ENCODE data around the gene SEC14L1. TPM values are rescaled to one million over a fixed set of nuclear protein-coding genes. Genes with fewer than 3 reads are reported as not detected.
A peak's percentile ranks its signal among the peaks of the same experiment; 100 is the strongest.

The SEC14L1 gene
- total RNA-seq, 1 experiment from 2014 or later: 81.0 TPM

GRCh38 chr17:77145224-77145611 is 4.4 kb downstream of the SEC14L1 start (continued):
- TF ChIP-seq TCF7 (CRISPR knock-in tag; IDR thresholded peaks at IDR 0.05; ENCODE audit: low read depth) (no peak), ERG (CRISPR knock-in tag; IDR thresholded peaks at IDR 0.05) (no peak), ZNF263 (CRISPR knock-in tag; IDR thresholded peaks at IDR 0.05; ENCODE audit: low read depth) (no peak), OVOL2 (CRISPR knock-in tag; IDR thresholded peaks at IDR 0.05; ENCODE audit: borderline replicate concordance) (no peak), ATF2 (CRISPR knock-in tag; IDR thresholded peaks at IDR 0.05; ENCODE audit: borderline replicate concordance, low read depth) (no peak), NR2C2 (CRISPR knock-in tag; IDR thresholded peaks at IDR 0.05) (no peak), RORB (CRISPR knock-in tag; IDR thresholded peaks at IDR 0.05) (no peak), CREM (CRISPR knock-in tag; IDR thresholded peaks at IDR 0.05) (no peak)
- TF ChIP-seq, protein P1, sequence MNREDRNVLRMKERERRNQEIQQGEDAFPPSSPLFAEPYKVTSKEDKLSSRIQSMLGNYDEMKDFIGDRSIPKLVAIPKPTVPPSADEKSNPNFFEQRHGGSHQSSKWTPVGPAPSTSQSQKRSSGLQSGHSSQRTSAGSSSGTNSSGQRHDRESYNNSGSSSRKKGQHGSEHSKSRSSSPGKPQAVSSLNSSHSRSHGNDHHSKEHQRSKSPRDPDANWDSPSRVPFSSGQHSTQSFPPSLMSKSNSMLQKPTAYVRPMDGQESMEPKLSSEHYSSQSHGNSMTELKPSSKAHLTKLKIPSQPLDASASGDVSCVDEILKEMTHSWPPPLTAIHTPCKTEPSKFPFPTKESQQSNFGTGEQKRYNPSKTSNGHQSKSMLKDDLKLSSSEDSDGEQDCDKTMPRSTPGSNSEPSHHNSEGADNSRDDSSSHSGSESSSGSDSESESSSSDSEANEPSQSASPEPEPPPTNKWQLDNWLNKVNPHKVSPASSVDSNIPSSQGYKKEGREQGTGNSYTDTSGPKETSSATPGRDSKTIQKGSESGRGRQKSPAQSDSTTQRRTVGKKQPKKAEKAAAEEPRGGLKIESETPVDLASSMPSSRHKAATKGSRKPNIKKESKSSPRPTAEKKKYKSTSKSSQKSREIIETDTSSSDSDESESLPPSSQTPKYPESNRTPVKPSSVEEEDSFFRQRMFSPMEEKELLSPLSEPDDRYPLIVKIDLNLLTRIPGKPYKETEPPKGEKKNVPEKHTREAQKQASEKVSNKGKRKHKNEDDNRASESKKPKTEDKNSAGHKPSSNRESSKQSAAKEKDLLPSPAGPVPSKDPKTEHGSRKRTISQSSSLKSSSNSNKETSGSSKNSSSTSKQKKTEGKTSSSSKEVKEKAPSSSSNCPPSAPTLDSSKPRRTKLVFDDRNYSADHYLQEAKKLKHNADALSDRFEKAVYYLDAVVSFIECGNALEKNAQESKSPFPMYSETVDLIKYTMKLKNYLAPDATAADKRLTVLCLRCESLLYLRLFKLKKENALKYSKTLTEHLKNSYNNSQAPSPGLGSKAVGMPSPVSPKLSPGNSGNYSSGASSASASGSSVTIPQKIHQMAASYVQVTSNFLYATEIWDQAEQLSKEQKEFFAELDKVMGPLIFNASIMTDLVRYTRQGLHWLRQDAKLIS (CRISPR knock-in tag; IDR thresholded peaks at IDR 0.05; ENCODE audit: borderline replicate concordance): no peak
- TF ChIP-seq, protein P2, sequence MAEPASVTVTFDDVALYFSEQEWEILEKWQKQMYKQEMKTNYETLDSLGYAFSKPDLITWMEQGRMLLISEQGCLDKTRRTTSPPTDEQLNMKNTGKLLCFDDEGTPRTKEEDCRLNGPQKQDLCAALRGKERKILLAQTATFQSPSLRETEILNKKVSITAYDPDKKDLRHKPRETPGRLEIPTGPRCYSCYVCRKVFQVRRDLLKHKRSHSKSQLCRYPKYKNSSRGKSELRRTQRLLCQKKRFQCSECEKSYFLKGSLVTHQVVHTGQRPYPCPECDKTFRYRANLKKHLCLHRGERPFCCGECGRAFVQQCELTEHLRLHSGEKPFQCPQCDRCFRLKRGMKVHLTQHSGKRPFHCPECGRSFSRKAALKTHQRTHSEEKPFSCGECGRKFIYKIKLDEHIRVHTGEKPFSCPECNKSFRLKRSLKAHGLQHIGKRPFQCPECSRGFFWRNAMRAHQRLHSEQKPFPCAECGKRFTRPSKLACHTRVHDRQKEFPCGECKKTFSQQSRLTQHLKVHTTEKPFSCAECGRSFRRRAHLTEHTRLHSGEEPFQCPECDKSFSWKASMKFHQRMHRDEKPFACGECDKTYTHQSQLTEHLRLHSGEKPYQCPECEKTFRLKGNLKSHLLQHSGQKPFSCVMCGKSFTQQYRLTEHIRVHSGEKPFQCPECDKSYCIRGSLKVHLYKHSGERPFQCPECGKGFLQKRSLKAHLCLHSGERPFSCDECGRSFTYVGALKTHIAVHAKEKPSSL (CRISPR knock-in tag; conservative IDR thresholded peaks at IDR 0.05): no peak

DNA sequence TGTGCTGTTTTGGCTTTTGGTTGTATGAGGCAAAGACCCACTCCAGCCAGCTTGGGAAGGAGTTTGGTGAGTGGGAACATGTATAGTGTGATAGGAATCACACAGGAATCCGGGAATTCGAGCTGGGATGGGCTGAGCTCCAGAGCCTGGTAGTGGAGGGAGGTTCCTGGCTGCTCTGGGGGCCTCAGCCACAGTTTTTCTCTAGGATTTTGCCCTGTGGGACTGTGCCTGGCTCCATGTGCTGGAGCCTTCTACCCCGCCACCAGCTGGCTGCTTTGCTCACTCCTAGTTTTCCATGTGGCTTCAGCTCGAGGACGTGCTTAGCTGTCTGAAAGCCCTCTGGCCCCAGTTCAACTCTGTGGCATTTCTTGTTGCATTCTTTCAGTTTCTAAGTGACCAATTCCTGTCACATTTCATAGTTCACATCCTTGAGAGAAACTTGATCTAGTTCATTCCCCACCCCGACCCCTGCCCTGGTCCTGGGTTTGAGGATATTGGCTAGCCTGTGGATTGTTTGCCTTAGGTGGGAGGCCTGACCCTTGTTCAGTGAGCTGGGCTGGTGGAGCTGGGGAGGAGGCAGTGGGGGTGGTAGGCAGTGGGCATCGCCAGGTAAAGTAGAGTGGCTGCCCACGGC is 5.0 kb downstream of the SEC14L1 start:
- no peak overlapping the region for H3K4me3 Mint-ChIP-seq
- H3K36me3 Mint-ChIP-seq: peaks cover 18% of the 10 kb centered on the region
- CTCF ChIA-PET: interaction anchor here (0.7 to 2.1 kb wide), 6 partner anchors 14 to 134 kb away, joined by 3 to 9 read pairs (median 4); no protein-coding TSS in a partner anchor
- DNase-seq (ENCODE audit: low spot score): peak; percentile 34
- POLR2A ChIA-PET: no interaction called here
- peaks cover 51% of the 10 kb centered on the region for H3K4me1 Mint-ChIP-seq
- no peaks in the 10 kb centered on the region for H3K9me3 Mint-ChIP-seq
- no peaks in the 10 kb centered on the region; the same call in 1 of the 2 replicates for H3K27me3 Mint-ChIP-seq (ENCODE audit: low read depth)
- peak; percentile 48 for ATAC-seq
- H3K27ac Mint-ChIP-seq: peak overlapping the region; percentile 61
- TF ChIP-seq NFYB (CRISPR knock-in tag; conservative IDR thresholded peaks at IDR 0.05; ENCODE audit: low read depth) (no peak), FOXP1 (CRISPR knock-in tag; IDR thresholded peaks at IDR 0.05; ENCODE audit: borderline replicate concordance) (no peak), CDX4 (CRISPR knock-in tag; IDR thresholded peaks at IDR 0.05; ENCODE audit: borderline replicate concordance) (no peak), TCF7 (CRISPR knock-in tag; IDR thresholded peaks at IDR 0.05; ENCODE audit: low read depth) (no peak), ATF1 (CRISPR knock-in tag; IDR thresholded peaks at IDR 0.05) (no peak), SOX15 (CRISPR knock-in tag; IDR thresholded peaks at IDR 0.05) (no peak), AR (CRISPR knock-in tag; IDR thresholded peaks at IDR 0.05) (no peak), JUN (CRISPR knock-in tag; IDR thresholded peaks at IDR 0.05) (no peak), ZBTB21 (CRISPR knock-in tag; IDR thresholded peaks at IDR 0.05; ENCODE audit: borderline replicate concordance) (no peak), CBFB (CRISPR knock-in tag; IDR thresholded peaks at IDR 0.05; ENCODE audit: low read depth) (no peak)
- TF ChIP-seq, protein P3, sequence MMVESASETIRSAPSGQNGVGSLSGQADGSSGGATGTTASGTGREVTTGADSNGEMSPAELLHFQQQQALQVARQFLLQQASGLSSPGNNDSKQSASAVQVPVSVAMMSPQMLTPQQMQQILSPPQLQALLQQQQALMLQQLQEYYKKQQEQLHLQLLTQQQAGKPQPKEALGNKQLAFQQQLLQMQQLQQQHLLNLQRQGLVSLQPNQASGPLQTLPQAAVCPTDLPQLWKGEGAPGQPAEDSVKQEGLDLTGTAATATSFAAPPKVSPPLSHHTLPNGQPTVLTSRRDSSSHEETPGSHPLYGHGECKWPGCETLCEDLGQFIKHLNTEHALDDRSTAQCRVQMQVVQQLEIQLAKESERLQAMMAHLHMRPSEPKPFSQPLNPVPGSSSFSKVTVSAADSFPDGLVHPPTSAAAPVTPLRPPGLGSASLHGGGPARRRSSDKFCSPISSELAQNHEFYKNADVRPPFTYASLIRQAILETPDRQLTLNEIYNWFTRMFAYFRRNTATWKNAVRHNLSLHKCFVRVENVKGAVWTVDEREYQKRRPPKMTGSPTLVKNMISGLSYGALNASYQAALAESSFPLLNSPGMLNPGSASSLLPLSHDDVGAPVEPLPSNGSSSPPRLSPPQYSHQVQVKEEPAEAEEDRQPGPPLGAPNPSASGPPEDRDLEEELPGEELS (CRISPR knock-in tag; IDR thresholded peaks at IDR 0.05): no peak
- TF ChIP-seq, protein P4, sequence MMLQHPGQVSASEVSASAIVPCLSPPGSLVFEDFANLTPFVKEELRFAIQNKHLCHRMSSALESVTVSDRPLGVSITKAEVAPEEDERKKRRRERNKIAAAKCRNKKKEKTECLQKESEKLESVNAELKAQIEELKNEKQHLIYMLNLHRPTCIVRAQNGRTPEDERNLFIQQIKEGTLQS (CRISPR knock-in tag; conservative IDR thresholded peaks at IDR 0.05): no peak

Measured in WTC11 (cell line).